Measurements from ENCODE around the gene PTPRR.

DNA sequence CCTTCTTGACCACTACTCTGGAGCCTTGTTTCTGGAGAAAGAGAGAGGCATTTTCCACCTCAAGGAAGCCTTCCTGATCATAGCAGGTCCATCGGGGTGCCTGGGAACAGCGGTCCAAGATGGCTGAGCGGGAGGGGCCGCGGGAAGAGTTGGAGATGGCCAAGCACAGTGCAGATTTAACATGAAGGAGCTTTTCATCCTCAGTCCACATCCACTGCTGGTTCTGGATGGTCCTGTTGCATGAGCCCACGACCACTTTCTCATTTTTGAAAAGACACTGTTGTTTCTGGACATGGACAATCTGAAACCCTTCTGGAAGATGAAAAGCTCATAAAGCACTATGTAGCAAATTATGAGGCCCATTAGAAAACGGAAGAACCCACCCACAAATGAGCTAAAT lies 284.8 kb downstream of the PTPRR start:
- TF ChIP-seq POLR2AphosphoS5 (IDR thresholded peaks at IDR 0.05; ENCODE audit: insufficient read depth in 1 of 2, low read depth in 1 of 2) = no peak
- no peak for TF ChIP-seq CTCF (IDR thresholded peaks at IDR 0.05)
